Heart left ventricle (tissue), 16 donors: Measurements from ENCODE around the gene RAB4B. TPM values are rescaled to one million over a fixed set of nuclear protein-coding genes. Genes with fewer than 3 reads are reported as not detected.

Source experiments
- ATAC-seq, 4 donors: fragments of 200-7000 bp; cut with Tn5 transposase; one replicate each; pipeline ENCODE4 v1.9.1; 2020 to 2022; ENCODE audit warnings: moderate library complexity in 4 of 4, mild to moderate bottlenecking in 3 of 4, moderate number of reproducible peaks in 1 of 4
- DNase-seq, 5 donors: peaks; one replicate each; pipeline ENCODE4 v3.0.0-alpha.2; 2020
- H3K27ac ChIP-seq, 12 donors: fragments of 200-600 bp; sonication (generic) in 4 of 12; one replicate each; pipeline versions ENCODE4 v1.5.0 to v1.8.0; 2016 to 2022; ENCODE audit warnings: mild to moderate bottlenecking in 2 of 12
- H3K27me3 ChIP-seq, 9 donors: fragments of 200-600 bp; sonication (generic) in 2 of 9; one replicate each; pipeline versions ENCODE4 v1.5.1 to v1.8.0; 2016 to 2022; ENCODE audit warnings: mild to moderate bottlenecking in 3 of 9
- H3K36me3 ChIP-seq, 9 donors: fragments of 200-600 bp; sonication (generic) in 2 of 9; one replicate each; pipeline versions ENCODE4 v1.5.0 to v1.8.0; 2018 to 2022; ENCODE audit warnings: mild to moderate bottlenecking in 2 of 9
- H3K4me1 ChIP-seq, 12 donors: fragments of 200-600 bp; sonication (generic) in 4 of 12; one replicate each; pipeline versions ENCODE4 v1.5.0 to v1.8.0; 2016 to 2022; ENCODE audit warnings: mild to moderate bottlenecking in 3 of 12
- H3K4me3 ChIP-seq, 12 donors: fragments of 200-600 bp; sonication (generic) in 4 of 12; one replicate each; pipeline versions ENCODE4 v1.5.0 to v1.8.0; 2017 to 2022; ENCODE audit warnings: mild to moderate bottlenecking in 9 of 12, moderate library complexity in 4 of 12
- H3K9me3 ChIP-seq, 12 donors: fragments of 200-600 bp; sonication (generic) in 4 of 12; one replicate each; pipeline versions ENCODE4 v1.5.0 to v1.8.0; 2016 to 2022; ENCODE audit warnings: mild to moderate bottlenecking in 1 of 12
- CTCF ChIP-seq, 12 donors: fragments of 200-600 bp; sonication (generic) in 4 of 12; IDR thresholded peaks; one replicate each; pipeline versions ENCODE4 v1.5.0 to v1.8.0; 2018 to 2022; ENCODE audit warnings: antibody characterized with exemption in 12 of 12, mild to moderate bottlenecking in 5 of 12
- POLR2A ChIP-seq, 2 donors: fragments of 450-650 bp; IDR thresholded peaks; one replicate each; pipeline ENCODE4 v1.6.1; 2017; ENCODE audit warnings: antibody characterized with exemption in 2 of 2, mild to moderate bottlenecking in 2 of 2, moderate library complexity in 2 of 2
- WGBS, 4 donors: extraction: QIAGEN DNeasy Blood & Tissue Kit in 2 of 4; methylation state at CpG; one replicate each; pipeline versions ENCODE4 v1.1.5 to v1.1.7; 2013 to 2018; 5-methylcytosine and 5-hydroxymethylcytosine counted together
- intact Hi-C, 10 donors: fragments of 100-400 bp; cut with DNase I; formaldehyde crosslinking; loops; one replicate each; pipeline versions ENCODE4 v1.11.1 to v1.14.2; 2022
- polyA plus RNA-seq, 2 donors: library from polyadenylated mRNA; stranded (reverse); fragments of 200-250 nt; gene quantifications; one replicate each; pipeline ENCODE4 v1.2.3, GENCODE V29; 2013
- total RNA-seq, 9 donors: library from RNA; depleted of rRNA in 2 of 9; stranded (reverse); fragments of >200 nt in 2 of 9; fragmentation: NEBNext Ultra II Directional in 3 of 9; extraction: Animal tissue kit (Norgen Biotek cat#: 25700) in 3 of 9; gene quantifications; one replicate each; pipeline versions ENCODE4 v1.1.0 to v1.2.4, GENCODE V29; 2016 to 2023
- donor health status: ischemic (EF 13 %, LVEDD 7.1; RV severe dilation, severe dysfunction).
- donor health status: healthy with polysubstance abuse.
- donor health status: DM: no; HTN: yes; CAD: no.
- donor health status: DM: no; HTN: no; CAD: no.
- donor health status: ischemic (EF 25% LVEDD 6.9; RV normal size, moderate dysfunction).
- donor health status: ischemic (EF 25% LVEDD 5.7; RV mildly dilated, moderate dysfunction).
- donor health status: healthy.
- donor health status: DM: yes; HTN: yes; CAD: no.
- donor health status: ischemic (EF 35%, LVEDD 5.7; RV mildly dilated, moderate dysfunction).
- donor health status: nonischemic (EF 11% LVEDD 7.7; RV severe dilation, severe dysfunction).
- donor health status: DM: yes; HTN: yes; CAD: no.
- donor health status: PGD.
- donor health status: ischemic (EF 29% LVEDD 5.4; RV normal size, mild dysfunction).
- donor health status: nonischemic (EF 23%, LVEDD 6.1; RV moderate dilation, normal function).

The RAB4B gene
- total and polyA plus RNA-seq, 11 donors: 12.3 to 50.1 (median 17.2) TPM

DNA sequence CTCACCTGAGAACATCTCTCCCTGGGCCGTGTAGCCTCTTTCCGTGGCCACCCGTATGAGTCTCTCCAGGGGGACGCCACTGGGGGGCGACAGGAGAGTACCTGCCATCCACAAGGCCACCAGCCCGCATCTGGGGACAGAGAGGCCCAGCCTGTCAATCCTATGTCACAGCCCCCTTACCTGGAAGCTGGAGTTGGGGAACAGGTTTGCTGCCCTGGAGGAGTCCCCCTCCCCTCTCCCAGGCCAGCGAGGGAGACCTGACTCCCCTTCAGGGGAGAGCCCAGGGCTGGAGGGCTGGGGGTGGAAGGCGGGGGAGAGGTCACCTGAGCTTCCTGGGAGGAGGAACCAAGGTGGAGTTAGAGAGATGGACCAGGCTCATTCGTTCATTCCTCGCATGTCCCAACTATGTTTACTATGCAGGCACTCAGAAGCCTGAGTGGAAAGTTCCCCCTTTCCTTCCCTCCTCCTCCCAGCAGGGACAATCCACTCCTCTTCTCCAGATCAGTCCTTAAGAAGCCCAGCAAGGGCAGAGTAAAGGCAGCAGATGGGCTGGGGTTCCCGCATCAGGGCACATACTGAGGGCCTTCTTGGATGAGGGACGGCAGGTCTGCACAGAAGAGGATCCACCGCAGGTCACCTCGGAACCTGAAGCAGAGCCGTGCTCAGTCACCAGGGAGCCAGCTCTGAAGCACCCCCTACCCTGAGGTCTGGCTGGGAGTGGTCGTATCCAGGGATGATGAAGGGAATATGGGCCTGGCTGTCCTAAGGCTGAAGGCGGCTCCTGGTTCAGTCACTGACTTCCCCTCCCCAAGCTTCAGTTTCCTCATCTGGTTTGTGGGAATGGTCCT, 33.3 kb upstream of the RAB4B start:
- no peak for DNase-seq
- H3K36me3 ChIP-seq: peaks cover 0 to 11% (median 6%) of the 10 kb centered on the region in 9 donors
- no peaks in the 10 kb centered on the region for H3K27me3 ChIP-seq
- H3K4me1 ChIP-seq: peaks cover 2 to 56% (median 23%) of the 10 kb centered on the region in 12 donors
- H3K4me3 ChIP-seq: no peak overlapping the region
- no peak overlapping the region for H3K27ac ChIP-seq
- no peak for ATAC-seq
- H3K9me3 ChIP-seq: no peaks in the 10 kb centered on the region
- intact Hi-C loops: no loop called here
- TF ChIP-seq CTCF (IDR thresholded peaks at IDR 0.05) (peak in 1 of 12 donors; percentile 32), POLR2A (IDR thresholded peaks at IDR 0.05) (no peak)
- WGBS, 4 donors: 70 to 81% (median 74%) methylated on average over 17 of the region's 17 CpGs

GRCh38 chr19:40745402-40745780, 32.7 kb upstream of the RAB4B start:
- TF ChIP-seq CTCF (IDR thresholded peaks at IDR 0.05): no peak
- TF ChIP-seq POLR2A (IDR thresholded peaks at IDR 0.05): no peak
- no peaks in the 10 kb centered on the region for H3K27me3 ChIP-seq
- DNase-seq (no peak), ATAC-seq (no peak)
- H3K9me3 ChIP-seq: no peaks in the 10 kb centered on the region
- intact Hi-C loops: no loop called here
- H3K4me1 ChIP-seq: peaks cover 2 to 57% (median 23%) of the 10 kb centered on the region in 12 donors
- no peak overlapping the region for H3K27ac ChIP-seq
- 79 to 83% (median 80%) methylated on average over 7 of the region's 7 CpGs for WGBS, 4 donors
- H3K36me3 ChIP-seq: peaks cover 0 to 4% (median under 1%) of the 10 kb centered on the region in 9 donors
- no peak overlapping the region for H3K4me3 ChIP-seq

- H3K4me1 ChIP-seq: peaks cover 2 to 53% (median 24%) of the 10 kb centered on the region in 12 donors
- no peak for DNase-seq
- no peaks in the 10 kb centered on the region for H3K36me3 ChIP-seq
- no peak for TF ChIP-seq CTCF (IDR thresholded peaks at IDR 0.05)
- no peak for TF ChIP-seq POLR2A (IDR thresholded peaks at IDR 0.05)
- intact Hi-C loops: no loop called here
- 96 to 98% (median 97%) methylated on average over 7 of the region's 7 CpGs for WGBS, 4 donors
- no peaks in the 10 kb centered on the region for H3K27me3 ChIP-seq
- H3K9me3 ChIP-seq: no peaks in the 10 kb centered on the region
- no peak overlapping the region for H3K4me3 ChIP-seq
- ATAC-seq: no peak
- H3K27ac ChIP-seq: peak overlapping the region in 1 of 12 donors; percentile 97
These were observed 30.5 kb upstream of the RAB4B start for GRCh38 chr19:40747536-40747935.

DNA sequence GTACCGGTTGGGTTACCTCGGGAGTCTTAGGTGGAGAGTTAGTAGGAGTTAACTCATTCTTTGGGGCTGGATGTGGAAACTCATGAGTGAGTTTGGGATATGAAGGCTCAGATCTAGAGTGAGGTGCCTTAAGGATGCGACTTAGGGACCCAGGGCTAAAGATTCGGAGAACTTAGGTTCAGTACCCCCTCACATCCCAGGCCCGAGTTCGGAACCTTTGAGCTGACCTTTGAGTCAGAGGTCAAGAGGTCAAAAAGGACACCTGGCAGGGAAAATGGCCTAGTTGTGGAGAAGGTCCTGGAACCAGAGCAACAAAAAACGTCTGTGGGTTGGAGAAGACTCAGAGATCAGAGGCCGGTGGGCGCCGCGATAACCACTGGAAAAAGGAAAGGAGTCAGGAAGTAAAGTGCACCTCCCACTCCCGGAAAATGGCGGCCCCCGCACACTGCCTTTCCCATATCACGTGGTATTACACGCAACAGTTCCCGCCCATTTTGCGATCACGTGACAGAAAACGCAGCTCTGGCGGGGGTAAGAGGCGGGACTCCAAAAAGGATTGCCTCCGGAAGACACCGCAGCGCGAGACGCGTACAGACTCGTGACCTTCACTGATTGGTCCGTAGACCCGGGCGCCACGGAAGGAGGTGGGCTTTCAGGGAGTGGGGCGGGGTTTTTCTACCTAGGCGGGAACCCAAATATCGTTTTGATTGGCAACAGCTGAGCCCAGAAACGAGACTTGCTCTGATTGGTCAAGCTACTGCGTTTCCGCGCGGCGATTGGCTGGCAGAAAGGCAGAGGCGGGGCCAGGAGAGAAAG, 27.8 kb upstream of the RAB4B start, which contains the start of gene ACTMAP:
ACTMAP (minus strand) TSS at position 420 of the 816 bp plus-strand sequence. CDS start 674 bp downstream, outside the sequence.
- DNase-seq (peak; percentile 100), ATAC-seq (peak; percentile 95 to 98 (median 97))
- intact Hi-C loops: loop anchor here in 7 of 10 donors (1.0 to 5.0 kb wide), 10 partner anchors 27 to 69 kb away; partner anchors contain the start of genes EGLN2 (in 4 of the 7), COQ8B (in 2 of the 7), ITPKC (in 2 of the 7) and RAB4B (in 2 of the 7)
- WGBS, 4 donors: 0 to 1% (median 1%) methylated on average over 34 to 43 of the region's 43 CpGs
- H3K4me3 ChIP-seq: peak within 1 kb of the TSS; percentile 38 to 85 (median 71)
- peak within 1 kb of the TSS; percentile 90 to 100 (median 96) for H3K27ac ChIP-seq
- no peaks in the 10 kb centered on the region for H3K9me3 ChIP-seq
- peaks cover 2 to 72% (median 37%) of the 10 kb centered on the region in 12 donors for H3K4me1 ChIP-seq
- H3K36me3 ChIP-seq: peaks cover 0 to 7% (median 0%) of the 10 kb centered on the region in 9 donors
- H3K27me3 ChIP-seq: no peaks in the 10 kb centered on the region
- no peak for TF ChIP-seq CTCF (IDR thresholded peaks at IDR 0.05)
- peak; percentile 30 to 81 for TF ChIP-seq POLR2A (IDR thresholded peaks at IDR 0.05)
